ENCODE results near the gene PIP4K2C. TPM values are rescaled to one million over a fixed set of nuclear protein-coding genes. Genes with fewer than 3 reads are reported as not detected.
"Not testable (repeated sequence)": the region's sequence is repeated elsewhere in the genome, so short reads cannot be mapped to it uniquely, and the experiment has no call there.

PIP4K2C gene
- total RNA-seq, 1 donor: 10.0 TPM

DNA sequence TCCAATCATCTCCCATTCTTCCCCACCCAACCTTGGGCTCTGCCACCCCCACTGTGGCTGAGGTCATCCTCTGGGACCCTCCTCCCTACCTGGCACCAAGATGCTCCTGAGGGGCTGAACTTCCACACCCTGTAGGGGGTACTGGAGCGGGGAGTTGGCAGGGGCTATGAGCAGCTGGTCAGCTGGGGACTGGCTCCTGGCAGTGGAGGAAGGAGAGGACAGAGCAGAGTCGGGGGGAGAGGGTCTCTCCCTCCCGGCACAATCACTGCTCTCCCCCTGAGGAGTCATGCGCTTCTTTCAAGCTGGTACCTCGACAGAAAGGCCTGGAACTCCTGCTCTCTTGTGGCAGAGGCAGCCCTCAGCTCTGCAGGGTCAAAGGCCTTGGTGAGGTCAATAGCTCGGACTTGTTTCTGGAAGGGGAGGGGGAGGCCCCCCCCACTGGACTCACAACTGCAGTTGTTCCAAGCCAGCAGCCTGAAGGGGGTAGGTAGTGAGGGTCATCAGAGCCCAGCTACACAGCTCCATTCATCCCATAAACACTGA is 40.0 kb downstream of the PIP4K2C start:
- DNase-seq (ENCODE audit: low read depth in 2 of 3, low spot score in 2 of 3): no peak

GRCh38 chr12:57631566-57632072 is 40.6 kb downstream of the PIP4K2C start:
- no peak for DNase-seq (ENCODE audit: low read depth in 2 of 3, low spot score in 2 of 3)

DNA sequence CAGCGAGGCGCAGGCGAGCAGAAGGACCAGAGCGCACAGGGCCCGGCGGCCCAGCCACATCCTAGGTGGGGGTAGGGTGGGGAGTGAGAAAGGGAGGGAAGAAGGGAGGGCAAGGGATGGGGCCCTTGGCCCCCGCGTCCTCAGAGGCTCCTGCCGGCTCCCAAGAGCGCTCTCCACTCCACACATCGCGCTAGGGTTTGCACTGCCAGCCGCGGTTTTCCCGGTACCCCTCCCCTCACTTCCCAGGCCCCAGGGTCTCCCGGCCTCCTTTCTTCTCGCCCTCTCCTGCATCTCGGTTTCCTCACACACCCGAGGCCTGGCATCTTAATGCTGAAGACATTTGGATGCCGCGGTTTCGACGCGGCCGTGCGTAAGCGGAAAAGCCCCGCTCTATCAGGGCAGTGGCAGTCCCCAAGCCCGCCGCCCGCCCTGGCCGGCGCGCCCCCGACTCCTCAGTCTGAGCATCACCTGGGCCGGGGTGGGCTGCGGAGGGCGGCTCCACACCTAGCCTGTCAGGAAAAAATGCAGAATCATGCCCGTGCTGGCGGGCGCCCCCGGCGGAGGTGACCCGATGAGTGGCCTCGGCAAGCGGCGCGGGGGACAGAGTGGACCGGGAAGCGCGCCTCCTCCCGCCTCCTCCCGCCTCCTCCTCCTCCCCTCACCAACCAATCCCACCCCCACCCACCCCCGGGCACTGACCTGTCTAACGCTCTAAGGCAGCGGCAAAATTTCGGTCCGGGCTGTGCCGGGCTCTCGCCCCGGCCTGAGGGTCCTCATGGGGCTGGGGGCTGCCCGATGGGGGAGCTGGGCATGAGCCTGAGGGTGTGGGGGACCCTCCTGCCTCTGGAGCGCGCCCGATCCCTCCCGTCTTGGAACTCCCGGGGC is 41.3 kb downstream of the PIP4K2C start:
- peak in 1 of 3 donors; percentile 33 for DNase-seq (ENCODE audit: low read depth in 2 of 3, low spot score in 2 of 3)

- peak; percentile 47 to 69 (median 57) for DNase-seq (ENCODE audit: low read depth in 2 of 3, low spot score in 2 of 3)
These were observed 42.2 kb downstream of the PIP4K2C start, which contains the start of gene B4GALNT1 for GRCh38 chr12:57632958-57633840. Gene B4GALNT1, minus strand, starts transcription at chr12:57633201. Its CDS starts 1,069 bp downstream, at chr12:57632132.

DNA sequence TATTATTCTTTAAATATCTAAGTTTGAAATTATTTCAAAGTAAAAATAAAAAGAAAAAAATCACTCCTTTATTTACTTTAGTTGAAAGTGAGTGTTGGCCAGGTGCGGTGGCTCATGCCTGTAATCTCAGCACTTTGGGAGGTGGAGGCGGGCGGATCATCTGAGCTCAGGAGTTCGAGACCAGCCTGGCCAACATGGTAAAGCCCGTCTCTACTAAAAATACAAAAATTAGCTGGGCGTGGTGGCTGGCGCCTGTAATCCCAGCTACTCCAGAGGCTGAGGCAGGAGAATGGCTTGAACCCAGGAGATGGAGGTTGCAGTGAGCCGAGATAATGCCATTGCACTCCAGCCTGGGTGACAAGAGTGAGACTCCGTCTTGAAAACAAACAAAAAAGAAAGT is 45.7 kb downstream of the PIP4K2C start:
- DNase-seq (ENCODE audit: low read depth in 2 of 3, low spot score in 2 of 3): not testable (repeated sequence)

DNA sequence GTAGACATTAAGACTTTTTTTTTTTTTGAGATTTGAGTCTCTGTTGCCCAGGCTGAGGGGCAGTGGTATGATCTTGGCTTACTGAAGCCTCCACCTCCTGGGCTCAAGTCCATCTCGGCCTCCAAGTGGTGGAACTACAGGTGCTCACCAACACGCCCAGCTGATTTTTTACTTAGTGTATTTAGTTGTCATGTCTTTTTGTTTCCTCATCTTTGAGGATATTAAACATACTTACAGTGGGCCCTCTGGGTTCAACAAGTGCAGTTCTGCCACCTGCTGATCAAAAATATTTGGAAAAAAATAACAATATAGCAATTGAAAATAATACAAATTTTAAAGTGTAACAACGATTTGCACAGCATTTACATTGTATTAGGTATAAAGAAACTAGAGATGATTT is 46.4 kb downstream of the PIP4K2C start:
- DNase-seq (ENCODE audit: low read depth in 2 of 3, low spot score in 2 of 3): no peak

DNA sequence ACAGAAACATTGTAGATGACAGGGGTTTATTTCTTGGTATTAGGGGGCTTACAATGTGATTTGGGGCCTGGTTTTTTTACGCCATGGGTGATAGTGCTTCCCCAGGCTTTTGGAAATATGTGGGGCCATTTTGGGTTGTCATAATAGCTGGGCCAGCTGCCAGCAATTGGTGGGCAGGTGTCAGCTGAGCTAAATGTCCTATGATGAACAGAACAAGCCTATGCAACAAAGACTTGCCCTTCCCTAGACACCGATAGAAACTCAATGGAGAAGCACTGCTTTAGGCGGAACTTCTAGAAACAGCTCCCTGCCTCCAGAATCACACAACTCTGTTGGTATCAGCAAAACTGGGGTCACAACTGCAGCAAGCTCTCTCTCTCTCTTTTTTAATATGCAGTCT is 47.1 kb downstream of the PIP4K2C start:
- no peak for DNase-seq (ENCODE audit: low read depth in 2 of 3, low spot score in 2 of 3)

GRCh38 chr12:57640175-57641042 is 49.4 kb downstream of the PIP4K2C start:
- no peak for DNase-seq (ENCODE audit: low read depth in 2 of 3, low spot score in 2 of 3)

DNA sequence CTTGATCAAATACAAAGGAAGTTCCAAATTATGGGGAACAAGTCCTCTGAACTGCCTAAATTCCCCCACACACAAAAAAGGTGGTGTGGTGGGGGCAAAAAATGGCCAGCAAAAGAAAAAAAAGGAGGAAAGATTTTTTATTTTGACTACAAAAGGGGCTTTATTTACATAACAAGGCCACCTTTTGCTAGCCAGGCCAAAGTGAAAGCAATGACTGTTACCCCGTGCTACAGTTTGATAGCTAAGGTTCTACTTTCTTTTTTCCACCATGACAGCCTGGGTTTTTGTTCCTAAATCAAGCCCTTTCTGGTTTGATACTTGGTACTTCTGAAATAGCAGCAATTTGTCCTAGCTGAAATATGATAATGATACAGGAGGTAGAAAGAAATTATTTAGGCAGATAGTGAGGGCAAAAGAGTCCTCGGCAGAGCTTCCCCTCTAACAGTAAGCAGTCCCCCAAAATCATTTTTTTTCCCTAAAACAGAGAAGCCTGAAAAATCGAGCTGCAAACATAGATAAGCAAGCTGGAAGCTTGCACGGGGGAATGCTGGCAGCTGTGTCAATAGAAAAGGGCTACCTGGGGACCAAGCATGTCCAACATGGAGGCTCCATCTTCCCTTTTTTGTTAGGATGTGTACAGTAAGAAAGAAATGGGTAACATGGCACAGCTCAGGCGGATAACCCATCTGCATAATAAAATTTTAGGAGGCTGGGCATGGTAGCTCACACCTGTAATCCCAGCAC is 50.9 kb downstream of the PIP4K2C start:
- DNase-seq (ENCODE audit: low read depth in 2 of 3, low spot score in 2 of 3): no peak

DNA sequence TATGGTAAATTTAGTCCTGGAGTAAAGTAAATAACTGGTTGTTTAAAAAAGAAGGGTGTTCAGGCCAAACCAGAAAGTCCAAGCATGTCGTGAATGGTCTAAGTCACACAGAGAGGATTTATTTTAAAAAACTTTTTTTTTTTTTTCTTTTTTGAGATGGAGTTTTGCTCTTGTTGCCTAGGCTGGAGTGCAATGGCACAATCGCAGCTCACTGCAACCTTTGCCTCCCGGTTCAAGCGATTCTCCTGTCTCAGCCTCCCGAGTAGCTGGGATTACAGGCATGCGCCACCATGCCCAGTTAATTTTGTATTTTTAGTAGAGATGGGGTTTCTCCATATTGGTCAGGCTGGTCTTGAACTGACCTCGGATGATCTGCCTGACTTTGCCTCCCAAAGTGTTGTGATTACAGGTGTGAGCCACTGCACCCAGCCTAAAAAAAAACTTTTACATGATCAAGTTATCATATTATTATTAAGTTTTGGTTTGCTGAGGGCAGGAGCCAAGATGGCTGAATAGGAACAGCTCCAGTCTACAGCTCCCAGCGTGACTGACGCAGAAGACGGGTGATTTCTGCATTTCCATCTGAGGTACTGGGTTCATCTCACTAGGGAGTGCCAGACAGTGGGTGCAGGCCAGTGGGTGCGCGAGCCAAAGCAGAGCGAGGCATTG is 55.1 kb downstream of the PIP4K2C start:
- peak in 1 of 3 donors; percentile 36 for DNase-seq (ENCODE audit: low read depth in 2 of 3, low spot score in 2 of 3)

DNA sequence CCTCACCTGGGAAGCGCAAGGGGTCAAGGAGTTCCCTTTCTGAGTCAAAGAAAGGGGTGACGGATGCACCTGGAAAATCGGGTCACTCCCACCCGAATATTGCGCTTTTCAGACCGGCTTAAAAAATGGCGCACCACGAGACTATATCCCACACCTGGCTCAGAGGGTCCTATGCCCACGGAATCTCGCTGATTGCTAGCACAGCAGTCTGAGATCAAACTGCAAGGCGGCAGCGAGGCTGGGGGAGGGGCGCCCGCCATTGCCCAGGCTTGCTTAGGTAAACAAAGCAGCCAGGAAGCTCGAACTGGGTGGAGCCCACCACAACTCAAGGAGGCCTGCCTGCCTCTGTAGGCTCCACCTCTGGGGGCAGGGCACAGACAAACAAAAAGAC is 55.7 kb downstream of the PIP4K2C start:
- not testable (repeated sequence) for DNase-seq (ENCODE audit: low read depth in 2 of 3, low spot score in 2 of 3)

Other genes starting within 250 kb of the PIP4K2C start
- gene R3HDM2, start 160.1 kb upstream of the PIP4K2C start, total RNA-seq: 35.8 TPM
- gene INHBC, start 156.4 kb upstream of the PIP4K2C start, total RNA-seq: 0.27 TPM
- not detected for gene INHBE, start 135.9 kb upstream of the PIP4K2C start, total RNA-seq
- gene GLI1, start 131.4 kb upstream of the PIP4K2C start, total RNA-seq: 0.27 TPM
- 125 TPM for gene ARHGAP9, start 111.3 kb upstream of the PIP4K2C start, total RNA-seq
- gene MARS1, start 103.1 kb upstream of the PIP4K2C start, total RNA-seq: 81.3 TPM
- gene DDIT3, start 70.7 kb upstream of the PIP4K2C start, total RNA-seq: 29.4 TPM
- 24.5 TPM for gene MBD6, start 68.4 kb upstream of the PIP4K2C start, total RNA-seq
- gene DCTN2, start 44.0 kb upstream of the PIP4K2C start, total RNA-seq: 117 TPM
- 1.3 TPM for gene KIF5A, start 41.1 kb upstream of the PIP4K2C start, total RNA-seq
- gene DTX3, start 13.6 kb downstream of the PIP4K2C start, total RNA-seq: 32.9 TPM
- gene ARHGEF25, start 20.2 kb downstream of the PIP4K2C start, total RNA-seq: 1.3 TPM
- 0.81 TPM for gene B4GALNT1, start 42.0 kb downstream of the PIP4K2C start, total RNA-seq
- 268 TPM for gene OS9, start 102.9 kb downstream of the PIP4K2C start, total RNA-seq
- 82.9 TPM for gene AGAP2, start 147.6 kb downstream of the PIP4K2C start, total RNA-seq
- 41.7 TPM for gene TSPAN31, start 153.8 kb downstream of the PIP4K2C start, total RNA-seq
- gene CDK4, start 161.1 kb downstream of the PIP4K2C start, total RNA-seq: 194 TPM
- gene MARCHF9, start 163.9 kb downstream of the PIP4K2C start, total RNA-seq: 12.4 TPM
- gene CYP27B1, start 175.9 kb downstream of the PIP4K2C start, total RNA-seq: 3.2 TPM
- gene METTL1, start 180.9 kb downstream of the PIP4K2C start, total RNA-seq: 8.6 TPM
- 8.9 TPM for gene EEF1AKMT3, start 181.4 kb downstream of the PIP4K2C start, total RNA-seq
- 15.6 TPM for gene TSFM, start 191.6 kb downstream of the PIP4K2C start, total RNA-seq
- 1.1 TPM for gene AVIL, start 227.5 kb downstream of the PIP4K2C start, total RNA-seq